Neuron (in vitro differentiated cells): ENCODE results near the gene DLX6.
"Not testable (repeated sequence)": the region's sequence is repeated elsewhere in the genome, so short reads cannot be mapped to it uniquely, and the experiment has no call there.

Experiments used
- H2AFZ ChIP-seq: one replicate; pipeline ENCODE4 v1.6.1; 2013; ENCODE audit warnings: low read depth, mild to moderate bottlenecking, inconsistent platforms, low read length, moderate library complexity
- H3K27me3 ChIP-seq: one replicate; pipeline ENCODE4 v1.6.1; 2013; ENCODE audit warnings: low read length; ENCODE audit not compliant: insufficient read depth
- H3K36me3 ChIP-seq: one replicate; pipeline ENCODE4 v1.6.1; 2013; ENCODE audit warnings: low read length; ENCODE audit not compliant: insufficient read depth
- H3K4me1 ChIP-seq: one replicate; pipeline ENCODE4 v1.6.1; 2013; ENCODE audit warnings: low read length; ENCODE audit not compliant: insufficient read depth
- H3K4me3 ChIP-seq: 2 replicates; pipeline ENCODE4 v1.5.1; 2013; ENCODE audit warnings: mild to moderate bottlenecking, low read length, moderate library complexity
- H3K9me3 ChIP-seq: one replicate; pipeline ENCODE4 v1.6.1; 2013; ENCODE audit warnings: low read length

DLX6 gene

DNA sequence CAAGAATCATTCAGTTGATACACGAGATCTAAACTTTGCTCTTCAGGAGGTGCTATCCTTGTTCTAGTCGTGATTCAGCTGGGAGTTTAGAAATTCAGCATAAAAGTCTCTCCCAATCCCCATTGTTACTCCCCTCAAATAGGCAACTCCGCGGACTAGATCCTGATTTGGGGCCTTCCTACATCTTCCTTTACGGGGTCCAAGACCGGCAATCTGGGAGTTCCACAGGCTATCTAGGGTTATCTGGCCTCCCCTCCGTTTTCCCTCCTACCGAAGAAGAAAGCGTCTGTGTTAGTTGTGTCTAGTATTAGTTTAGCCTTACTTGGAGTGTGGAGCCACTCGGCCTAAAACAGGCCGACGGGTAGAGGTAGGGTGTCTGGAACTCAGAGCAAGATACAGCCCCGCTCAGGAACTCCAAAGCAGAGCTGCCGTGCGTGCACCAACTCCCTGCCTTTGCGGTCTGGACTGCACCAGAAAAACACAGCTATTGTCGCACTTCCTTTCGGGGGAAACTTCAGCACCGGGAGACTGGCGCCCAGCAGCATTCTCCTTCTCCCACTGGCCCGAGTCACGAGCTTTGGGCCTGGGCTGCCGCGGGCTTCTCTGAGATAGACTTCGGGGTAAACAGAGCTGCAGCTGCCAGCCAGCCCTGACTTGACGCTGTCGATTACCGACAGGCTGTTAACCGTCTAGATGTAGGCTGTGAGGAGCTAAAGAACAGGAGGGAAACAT lies 20.8 kb downstream of the DLX6 start:
- Histone ChIP-seq H3K27me3 (peaks cover 67% of the 10 kb centered on the region), H3K9me3 (no peaks in the 10 kb centered on the region), H3K36me3 (no peaks in the 10 kb centered on the region), H3K4me3 (no peak overlapping the region), H3K4me1 (peaks cover 5% of the 10 kb centered on the region), H2AFZ (no peak overlapping the region)

DNA sequence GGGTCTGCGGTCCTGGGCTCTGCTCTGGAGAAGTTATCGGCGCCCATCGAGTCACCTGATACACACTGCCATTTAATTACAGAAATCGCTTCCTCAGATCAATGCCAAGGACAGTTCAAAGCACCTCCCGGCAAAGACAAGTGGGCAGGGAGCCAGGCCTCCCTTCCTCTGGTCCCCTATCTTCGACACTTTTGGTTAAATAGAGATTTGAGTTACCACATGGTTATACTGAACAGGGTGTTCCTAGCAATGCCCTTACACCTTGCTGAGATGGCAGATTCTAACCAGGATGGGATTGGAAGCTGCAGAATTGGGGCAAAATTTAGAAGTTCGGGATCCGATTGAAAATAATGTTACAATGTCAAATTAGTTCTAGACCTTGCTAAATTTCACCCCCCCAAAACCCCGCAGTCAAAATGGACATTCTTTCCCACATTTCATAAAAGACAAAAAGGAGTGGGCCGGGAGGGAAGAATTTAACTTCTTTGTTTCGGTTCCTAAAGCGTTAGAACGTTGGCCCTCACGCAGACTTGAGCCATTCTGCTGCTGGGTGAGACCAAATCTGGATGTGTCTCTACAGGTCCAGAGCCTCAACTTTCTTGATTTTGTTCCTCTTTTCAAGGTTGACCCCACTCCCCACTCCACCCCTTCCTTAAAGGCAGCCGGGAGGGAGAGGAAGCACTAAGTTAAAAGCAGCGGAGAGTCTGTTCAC lies 21.5 kb downstream of the DLX6 start:
- no peak overlapping the region for H3K4me3 ChIP-seq
- H3K27me3 ChIP-seq: peaks cover 60% of the 10 kb centered on the region

DNA sequence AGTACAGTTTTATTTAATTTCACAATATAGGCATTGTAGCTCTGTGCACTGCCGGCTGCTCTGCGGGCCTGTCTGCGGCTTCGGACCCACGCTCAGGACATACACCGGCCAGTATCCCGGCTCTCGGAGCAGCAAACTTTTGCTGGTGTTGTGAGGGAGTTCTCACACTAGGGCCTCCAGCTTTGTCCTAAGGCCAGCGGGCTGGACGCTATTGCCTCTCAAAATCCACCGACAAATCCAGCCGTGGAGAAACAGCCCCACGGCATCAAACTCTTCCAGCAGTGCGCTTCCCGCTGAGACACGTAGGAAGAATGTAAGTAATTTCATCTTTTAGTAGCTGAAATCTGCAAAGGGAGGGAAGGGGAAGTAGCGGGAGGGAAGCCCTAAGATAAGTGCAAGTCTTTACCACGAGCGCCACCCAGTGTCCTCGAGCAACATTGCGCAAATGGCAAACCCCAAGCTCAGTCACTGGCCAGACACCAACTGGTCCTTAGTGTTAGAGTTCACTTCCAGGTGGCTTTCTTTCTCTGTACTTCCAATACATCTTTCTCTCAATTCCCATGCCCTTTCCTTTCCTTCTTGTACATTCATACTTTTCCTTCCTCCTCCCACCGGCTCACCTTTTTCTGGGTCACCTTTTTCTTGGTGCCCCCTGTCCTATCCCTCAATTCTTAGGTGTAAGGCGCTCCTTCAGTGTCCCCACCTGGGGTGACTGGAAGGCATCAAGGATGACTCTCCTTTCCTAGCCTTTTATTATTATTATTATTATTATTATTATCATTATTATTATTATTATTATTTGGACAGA lies 22.3 kb downstream of the DLX6 start:
- Histone ChIP-seq H2AFZ (no peak overlapping the region), H3K27me3 (peaks cover 52% of the 10 kb centered on the region), H3K4me3 (peak overlapping the region; percentile 10), H3K36me3 (no peaks in the 10 kb centered on the region), H3K9me3 (no peaks in the 10 kb centered on the region), H3K4me1 (peaks cover 2% of the 10 kb centered on the region)

More for the DNA sequence above, 21.5 kb downstream of the DLX6 start:
- Histone ChIP-seq H2AFZ (no peak overlapping the region), H3K4me1 (peaks cover 2% of the 10 kb centered on the region), H3K9me3 (no peaks in the 10 kb centered on the region), H3K36me3 (no peaks in the 10 kb centered on the region)

DNA sequence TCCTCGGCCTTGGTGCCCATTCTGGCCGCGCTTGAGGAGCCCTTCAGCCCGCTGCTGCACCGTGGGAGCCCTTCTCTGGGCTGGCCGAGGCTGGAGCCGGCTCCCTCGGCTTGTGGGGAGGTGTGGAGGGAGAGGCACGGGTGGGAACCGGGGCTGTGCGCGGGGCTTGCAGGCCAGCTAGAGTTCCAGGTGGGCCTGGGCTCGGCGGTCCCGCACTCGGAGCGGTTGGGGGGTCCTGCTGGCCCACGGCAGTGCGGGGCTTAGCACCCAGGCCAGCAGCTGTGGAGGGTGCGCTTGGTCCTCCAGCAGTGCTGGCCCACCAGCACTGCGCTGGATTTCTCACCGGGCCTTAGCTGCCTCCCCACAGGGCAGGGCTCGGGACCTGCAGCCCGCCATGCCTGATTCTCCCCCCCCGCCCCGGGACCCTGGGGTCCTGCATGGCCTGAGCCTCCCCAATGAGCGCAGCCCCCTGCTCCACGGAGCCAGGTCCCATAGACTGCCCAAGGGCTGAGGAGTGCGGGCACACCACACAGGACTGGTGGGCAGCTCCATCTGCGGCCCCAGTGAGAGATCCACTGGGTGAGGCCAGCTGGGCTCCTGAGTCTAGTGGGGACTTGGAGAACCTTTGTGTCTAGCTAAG lies 29.0 kb downstream of the DLX6 start:
- H3K27me3 ChIP-seq: not testable (repeated sequence)

DNA sequence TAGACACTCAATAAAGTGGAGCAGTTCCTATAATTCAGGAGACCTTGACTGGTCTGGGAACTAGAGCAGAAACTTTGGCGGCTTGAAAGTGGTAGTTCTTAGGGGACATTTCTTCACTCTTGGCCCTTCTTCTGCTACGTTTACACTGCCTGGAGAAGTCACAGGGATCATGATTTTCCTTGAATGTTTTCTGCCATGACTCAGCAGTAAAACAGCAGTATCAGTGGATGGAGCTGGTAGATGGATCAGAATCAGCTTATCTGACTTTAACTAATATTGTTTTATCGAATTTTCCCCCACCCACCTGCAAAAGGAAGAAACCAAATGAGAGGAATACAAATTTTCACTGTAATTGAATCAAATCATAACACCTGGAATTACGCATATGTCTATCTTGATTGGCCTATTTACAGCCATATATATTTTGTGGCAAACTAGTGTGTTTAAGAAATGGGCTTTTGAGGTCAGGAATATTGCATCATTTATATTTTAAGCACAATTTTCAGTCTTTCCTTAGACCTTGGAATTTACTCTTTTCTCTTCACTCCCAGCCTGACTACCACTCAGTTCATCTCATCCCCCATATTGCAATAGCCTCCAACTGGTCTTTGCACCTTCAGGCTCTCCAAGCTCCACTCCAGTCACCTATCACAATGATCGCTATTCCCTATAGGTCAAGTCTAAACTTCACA lies 34.2 kb downstream of the DLX6 start:
- Histone ChIP-seq H3K27me3 (peaks cover 13% of the 10 kb centered on the region), H3K9me3 (no peaks in the 10 kb centered on the region), H3K4me1 (no peaks in the 10 kb centered on the region), H3K36me3 (no peaks in the 10 kb centered on the region), H2AFZ (no peak overlapping the region), H3K4me3 (no peak overlapping the region)

More for the DNA sequence above, 29.0 kb downstream of the DLX6 start:
- H3K36me3 ChIP-seq, H2AFZ ChIP-seq, H3K4me3 ChIP-seq, H3K9me3 ChIP-seq, H3K4me1 ChIP-seq: not testable (repeated sequence)

DNA sequence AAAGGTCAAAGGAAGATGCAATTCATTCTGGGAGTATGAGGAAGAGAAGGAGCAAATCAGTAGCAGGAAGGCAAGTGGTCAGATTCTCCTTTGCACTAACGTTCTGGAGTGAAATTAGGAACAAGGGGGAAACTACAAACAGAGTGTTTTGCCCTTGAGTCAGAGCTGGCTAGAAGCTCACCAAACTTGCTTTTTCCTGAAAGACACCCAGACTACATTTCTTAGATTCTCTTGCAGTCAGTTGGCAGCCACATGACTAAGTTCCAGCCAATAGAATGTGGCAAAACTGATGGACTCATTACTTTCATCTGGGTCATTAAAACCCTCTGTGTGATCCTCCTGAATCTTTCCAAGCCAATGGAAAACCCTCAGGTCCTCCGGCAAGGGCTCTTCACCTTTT lies 37.9 kb downstream of the DLX6 start:
- Histone ChIP-seq H3K4me3 (no peak overlapping the region), H3K36me3 (no peaks in the 10 kb centered on the region), H3K27me3 (peaks cover 16% of the 10 kb centered on the region), H3K4me1 (no peaks in the 10 kb centered on the region), H2AFZ (no peak overlapping the region), H3K9me3 (no peaks in the 10 kb centered on the region)
